HEK293 (cell line): ENCODE data around the gene SLC25A22.

ENCODE experiments used
- TCF7L2 ChIP-seq: IDR thresholded peaks from 2 replicates; pipeline ENCODE4 v1.6.1; 2011; ENCODE audit warnings: low read depth, mild to moderate bottlenecking, inconsistent platforms, low read length, moderate library complexity, borderline replicate concordance
- ZNF112 ChIP-seq: fragments of 450-650 bp; formaldehyde crosslinking; IDR thresholded peaks from 2 replicates; pipeline ENCODE4 v1.5.0; 2017; ENCODE audit warnings: missing biosample characterization, missing genetic modification characterization
- ZNF530 ChIP-seq: fragments of 450-650 bp; formaldehyde crosslinking; IDR thresholded peaks from 2 replicates; pipeline ENCODE4 v1.5.1; 2016; ENCODE audit warnings: low read depth, missing biosample characterization, missing genetic modification characterization
- ZNF548 ChIP-seq: fragments of 450-650 bp; formaldehyde crosslinking; IDR thresholded peaks from 2 replicates; pipeline ENCODE4 v1.5.1; 2016; ENCODE audit warnings: missing biosample characterization, missing genetic modification characterization
- ZNF747 ChIP-seq: fragments of 450-650 bp; formaldehyde crosslinking; IDR thresholded peaks from 2 replicates; pipeline ENCODE4 v1.5.1; 2016; ENCODE audit warnings: missing biosample characterization, missing genetic modification characterization
- TF ChIP-seq, protein P1 (sequence below): fragments of 450-650 bp; formaldehyde crosslinking; IDR thresholded peaks from 2 replicates; pipeline ENCODE4 v1.5.1; 2017; ENCODE audit warnings: missing biosample characterization, mild to moderate bottlenecking, missing genetic modification characterization, moderate library complexity
- TF ChIP-seq, protein P2 (sequence below): fragments of 450-650 bp; formaldehyde crosslinking; IDR thresholded peaks from 2 replicates; pipeline ENCODE4 v1.5.1; 2016; ENCODE audit warnings: missing biosample characterization, missing genetic modification characterization

DNA sequence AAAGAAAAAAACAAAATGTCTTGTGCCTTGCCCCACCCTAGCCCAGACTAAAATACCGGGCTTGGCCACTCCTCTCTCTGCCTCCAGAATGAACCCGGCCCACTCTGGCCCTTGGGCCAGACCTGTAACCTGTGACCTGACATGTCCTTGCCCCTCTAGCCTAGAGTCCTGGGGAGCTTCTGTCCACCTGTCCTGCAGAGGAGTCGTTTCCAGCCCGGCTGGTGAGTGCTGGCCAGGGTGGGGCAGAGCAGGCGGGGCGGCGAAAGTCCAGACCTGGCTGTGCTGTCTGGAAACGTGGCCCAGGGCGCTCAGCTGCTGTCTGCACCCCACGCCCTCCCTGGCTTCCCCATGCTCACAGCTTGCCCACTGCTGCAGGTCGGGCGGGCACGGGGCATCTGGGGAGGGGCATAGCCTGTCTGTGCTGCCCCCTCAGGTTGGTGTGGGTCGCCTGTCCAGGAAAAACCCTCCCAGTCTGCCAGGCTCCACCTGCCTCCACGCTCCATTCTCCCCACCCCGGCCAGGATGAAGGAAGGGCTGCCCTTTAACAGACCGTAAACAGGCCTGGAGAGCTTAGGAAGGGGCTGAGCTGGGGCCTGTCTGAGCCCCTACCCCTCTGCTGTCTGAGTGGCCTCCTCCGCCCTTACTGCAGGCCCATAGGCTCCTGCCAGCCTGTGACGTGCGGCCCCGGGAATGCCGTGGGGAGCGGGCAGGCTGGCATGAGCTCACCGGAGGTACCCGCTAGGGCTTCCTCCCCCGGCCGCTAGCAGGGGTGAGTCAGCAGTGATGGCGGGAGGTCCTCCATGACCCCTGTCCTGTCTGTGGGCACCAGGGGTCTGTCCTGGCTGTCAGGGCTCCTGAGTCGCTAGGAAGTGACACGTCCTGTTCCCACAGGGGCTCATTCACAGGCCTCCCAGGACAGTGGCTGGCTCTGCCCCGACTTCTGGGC, 36.6 kb upstream of the SLC25A22 start:
- TF ChIP-seq ZNF112 (tag by site-specific recombination) (no peak), ZNF530 (tag by site-specific recombination) (no peak), ZNF747 (tag by site-specific recombination) (no peak), ZNF548 (no peak), TCF7L2 (no peak)
- TF ChIP-seq, protein P1, sequence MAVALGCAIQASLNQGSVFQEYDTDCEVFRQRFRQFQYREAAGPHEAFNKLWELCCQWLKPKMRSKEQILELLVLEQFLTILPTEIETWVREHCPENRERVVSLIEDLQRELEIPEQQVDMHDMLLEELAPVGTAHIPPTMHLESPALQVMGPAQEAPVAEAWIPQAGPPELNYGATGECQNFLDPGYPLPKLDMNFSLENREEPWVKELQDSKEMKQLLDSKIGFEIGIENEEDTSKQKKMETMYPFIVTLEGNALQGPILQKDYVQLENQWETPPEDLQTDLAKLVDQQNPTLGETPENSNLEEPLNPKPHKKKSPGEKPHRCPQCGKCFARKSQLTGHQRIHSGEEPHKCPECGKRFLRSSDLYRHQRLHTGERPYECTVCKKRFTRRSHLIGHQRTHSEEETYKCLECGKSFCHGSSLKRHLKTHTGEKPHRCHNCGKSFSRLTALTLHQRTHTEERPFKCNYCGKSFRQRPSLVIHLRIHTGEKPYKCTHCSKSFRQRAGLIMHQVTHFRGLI (tag by site-specific recombination): no peak
- TF ChIP-seq, protein P2, sequence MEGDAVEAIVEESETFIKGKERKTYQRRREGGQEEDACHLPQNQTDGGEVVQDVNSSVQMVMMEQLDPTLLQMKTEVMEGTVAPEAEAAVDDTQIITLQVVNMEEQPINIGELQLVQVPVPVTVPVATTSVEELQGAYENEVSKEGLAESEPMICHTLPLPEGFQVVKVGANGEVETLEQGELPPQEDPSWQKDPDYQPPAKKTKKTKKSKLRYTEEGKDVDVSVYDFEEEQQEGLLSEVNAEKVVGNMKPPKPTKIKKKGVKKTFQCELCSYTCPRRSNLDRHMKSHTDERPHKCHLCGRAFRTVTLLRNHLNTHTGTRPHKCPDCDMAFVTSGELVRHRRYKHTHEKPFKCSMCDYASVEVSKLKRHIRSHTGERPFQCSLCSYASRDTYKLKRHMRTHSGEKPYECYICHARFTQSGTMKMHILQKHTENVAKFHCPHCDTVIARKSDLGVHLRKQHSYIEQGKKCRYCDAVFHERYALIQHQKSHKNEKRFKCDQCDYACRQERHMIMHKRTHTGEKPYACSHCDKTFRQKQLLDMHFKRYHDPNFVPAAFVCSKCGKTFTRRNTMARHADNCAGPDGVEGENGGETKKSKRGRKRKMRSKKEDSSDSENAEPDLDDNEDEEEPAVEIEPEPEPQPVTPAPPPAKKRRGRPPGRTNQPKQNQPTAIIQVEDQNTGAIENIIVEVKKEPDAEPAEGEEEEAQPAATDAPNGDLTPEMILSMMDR (tag by site-specific recombination): no peak
